WERI-Rb-1 (cell line): ENCODE measurements around the gene UBXN2A.
A peak's percentile ranks its signal among the peaks of the same experiment; 100 is the strongest.

ENCODE experiments used
- DNase-seq: peaks from one replicate; pipeline ENCODE4 v3.0.0-alpha.2; 2020
- H3K27ac ChIP-seq: fragments of 250-450 bp; sonication (Bioruptor Pico); 2 replicates; pipeline ENCODE4 v1.5.1; 2020; ENCODE audit warnings: mild to moderate bottlenecking, moderate library complexity
- H3K27me3 ChIP-seq: fragments of 250-450 bp; sonication (Bioruptor Pico); 2 replicates; pipeline ENCODE4 v1.5.1; 2021; ENCODE audit warnings: mild to moderate bottlenecking, low read depth, moderate library complexity; ENCODE audit not compliant: insufficient read depth, severe bottlenecking
- H3K36me3 ChIP-seq: fragments of 250-450 bp; sonication (Bioruptor Pico); 2 replicates; pipeline ENCODE4 v1.5.1; 2020; ENCODE audit warnings: mild to moderate bottlenecking, moderate library complexity
- H3K4me3 ChIP-seq: 2 replicates; pipeline ENCODE4 v1.5.1; 2011; ENCODE audit warnings: low read depth, mild to moderate bottlenecking, control low read depth, low read length
- H3K9me3 ChIP-seq: fragments of 250-450 bp; sonication (Bioruptor Pico); 2 replicates; pipeline ENCODE4 v1.5.1; 2021; ENCODE audit warnings: mild to moderate bottlenecking, moderate library complexity; ENCODE audit not compliant: severe bottlenecking
- CTCF ChIP-seq: IDR thresholded peaks from 2 replicates; pipeline ENCODE4 v1.5.1; 2011; ENCODE audit warnings: low read depth, mild to moderate bottlenecking, control low read depth, inconsistent platforms, low read length

UBXN2A gene

GRCh38 chr2:23939987-23940717, at the start of gene UBXN2A:
Gene UBXN2A, plus strand, starts transcription at chr2:23940463. Its CDS starts 17,852 bp downstream, at chr2:23958315.
- no peak for TF ChIP-seq CTCF

GRCh38 chr2:23900133-23900532, 40.1 kb upstream of the UBXN2A start:
- Histone ChIP-seq H3K9me3 (peaks cover 3% of the 10 kb centered on the region), H3K27ac (no peak overlapping the region; the same call in 1 of the 2 replicates), H3K27me3 (no peaks in the 10 kb centered on the region), H3K4me3 (no peak overlapping the region), H3K36me3 (no peaks in the 10 kb centered on the region)
- DNase-seq = no peak
- no peak for TF ChIP-seq CTCF

More at GRCh38 chr2:23939987-23940717, at the start of gene UBXN2A:
- Histone ChIP-seq H3K27ac (peak within 1 kb of the TSS; percentile 95), H3K9me3 (no peaks in the 10 kb centered on the region), H3K27me3 (no peaks in the 10 kb centered on the region), H3K36me3 (peaks cover 11% of the 10 kb centered on the region), H3K4me3 (peak within 1 kb of the TSS; percentile 52)
- DNase-seq = peak; percentile 78

- no peak for DNase-seq
- H3K9me3 ChIP-seq = peaks cover 3% of the 10 kb centered on the region
- H3K36me3 ChIP-seq = no peaks in the 10 kb centered on the region
- H3K4me3 ChIP-seq = no peak overlapping the region
- H3K27ac ChIP-seq = no peak overlapping the region; the same call in 1 of the 2 replicates
- no peaks in the 10 kb centered on the region for H3K27me3 ChIP-seq
- no peak for TF ChIP-seq CTCF
Measured at GRCh38 chr2:23900541-23901322, 39.5 kb upstream of the UBXN2A start.

GRCh38 chr2:23901966-23902846, 38.1 kb upstream of the UBXN2A start:
- Histone ChIP-seq H3K27me3 (no peaks in the 10 kb centered on the region), H3K27ac (no peak overlapping the region), H3K36me3 (no peaks in the 10 kb centered on the region), H3K4me3 (no peak overlapping the region), H3K9me3 (peaks cover 3% of the 10 kb centered on the region)
- DNase-seq = no peak
- TF ChIP-seq CTCF = no peak

- H3K4me3 ChIP-seq = no peak overlapping the region
- no peaks in the 10 kb centered on the region for H3K27me3 ChIP-seq
- no peak for DNase-seq
- H3K9me3 ChIP-seq = peaks cover 5% of the 10 kb centered on the region
- H3K27ac ChIP-seq = no peak overlapping the region
- H3K36me3 ChIP-seq = no peaks in the 10 kb centered on the region
- TF ChIP-seq CTCF = no peak
Measured at GRCh38 chr2:23903034-23903433, 37.2 kb upstream of the UBXN2A start.
